H9 (cell line): ENCODE data around the gene CETN3. TPM values are rescaled to one million over a fixed set of nuclear protein-coding genes. Genes with fewer than 3 reads are reported as not detected.

Experiments used
- DNase-seq: peaks from one replicate; pipeline ENCODE4 v3.0.0-alpha.2; 2017
- H2AFZ ChIP-seq: one replicate; pipeline ENCODE4 v1.6.1; 2013; ENCODE audit warnings: mild to moderate bottlenecking, low read length, control low read depth, moderate library complexity
- H2AK5ac ChIP-seq: 2 replicates; pipeline ENCODE4 v1.6.1; 2013; ENCODE audit warnings: low read length, control low read depth, mixed read lengths; ENCODE audit not compliant: insufficient read length
- H2BK120ac ChIP-seq: one replicate; pipeline ENCODE4 v1.6.1; 2013; ENCODE audit warnings: low read depth, mild to moderate bottlenecking, low read length, control low read depth, inconsistent platforms; ENCODE audit not compliant: poor library complexity, severe bottlenecking
- H2BK12ac ChIP-seq: 2 replicates; pipeline ENCODE4 v1.6.1; 2013; ENCODE audit warnings: low read length, control low read depth, mixed read lengths, low read depth; ENCODE audit not compliant: insufficient read length
- H2BK15ac ChIP-seq: 2 replicates; pipeline ENCODE4 v1.6.1; 2013; ENCODE audit warnings: low read depth, low read length, control low read depth
- H2BK20ac ChIP-seq: one replicate; pipeline ENCODE4 v1.6.1; 2013; ENCODE audit warnings: low read depth, mild to moderate bottlenecking, low read length, control low read depth, inconsistent platforms; ENCODE audit not compliant: poor library complexity, severe bottlenecking
- H2BK5ac ChIP-seq: 2 replicates; pipeline ENCODE4 v1.6.1; 2013; ENCODE audit warnings: low read length, control low read depth, mixed read lengths; ENCODE audit not compliant: insufficient read length
- H3K14ac ChIP-seq: 2 replicates; pipeline ENCODE4 v1.6.1; 2013; ENCODE audit warnings: low read length, control low read depth; ENCODE audit not compliant: insufficient read depth
- H3K18ac ChIP-seq: 2 replicates; pipeline ENCODE4 v1.6.1; 2013; ENCODE audit warnings: low read depth, mild to moderate bottlenecking, mixed read lengths, low read length, control low read depth; ENCODE audit not compliant: insufficient read length
- H3K23ac ChIP-seq: 2 replicates; pipeline ENCODE4 v1.6.1; 2013; ENCODE audit warnings: low read length, control low read depth, mixed read lengths, low read depth; ENCODE audit not compliant: insufficient read length
- H3K23me2 ChIP-seq: 2 replicates; pipeline ENCODE4 v1.6.1; 2013; ENCODE audit warnings: low read depth, mild to moderate bottlenecking, mixed read lengths, low read length, control low read depth; ENCODE audit not compliant: insufficient read length, poor library complexity, severe bottlenecking
- H3K27ac ChIP-seq: 2 replicates; pipeline ENCODE4 v1.5.1; 2013; ENCODE audit warnings: low read length, control low read depth, mixed read lengths, low read depth; ENCODE audit not compliant: insufficient read length
- H3K27me3 ChIP-seq: 2 replicates; pipeline ENCODE4 v1.6.1; 2013; ENCODE audit warnings: low read length, control low read depth, inconsistent platforms; ENCODE audit not compliant: insufficient read depth
- H3K4ac ChIP-seq: 2 replicates; pipeline ENCODE4 v1.6.1; 2013; ENCODE audit warnings: low read depth, mild to moderate bottlenecking, control low read depth, inconsistent platforms, low read length, moderate library complexity
- H3K4me1 ChIP-seq: 2 replicates; pipeline ENCODE4 v1.6.1; 2013; ENCODE audit warnings: low read length, control low read depth, inconsistent platforms; ENCODE audit not compliant: insufficient read depth
- H3K4me2 ChIP-seq: 2 replicates; pipeline ENCODE4 v1.6.1; 2013; ENCODE audit warnings: low read length, control low read depth, mixed read lengths; ENCODE audit not compliant: insufficient read length, insufficient read depth
- H3K56ac ChIP-seq: 2 replicates; pipeline ENCODE4 v1.6.1; 2013; ENCODE audit warnings: low read depth, mild to moderate bottlenecking, mixed read lengths, low read length, control low read depth; ENCODE audit not compliant: insufficient read length
- H3K79me1 ChIP-seq: 2 replicates; pipeline ENCODE4 v1.6.1; 2013; ENCODE audit warnings: low read depth, mild to moderate bottlenecking, moderate library complexity, low read length, control low read depth, inconsistent platforms; ENCODE audit not compliant: insufficient read depth, poor library complexity, severe bottlenecking
- H3K79me2 ChIP-seq: 2 replicates; pipeline ENCODE4 v1.6.1; 2013; ENCODE audit warnings: low read length, control low read depth, inconsistent platforms; ENCODE audit not compliant: insufficient read depth
- H3K9ac ChIP-seq: 2 replicates; pipeline ENCODE4 v1.6.1; 2013; ENCODE audit warnings: low read length, control low read depth, mixed read lengths; ENCODE audit not compliant: insufficient read length; ENCODE audit errors: extremely low read depth
- H3K9me3 ChIP-seq: one replicate; pipeline ENCODE4 v1.6.1; 2013; ENCODE audit warnings: low read depth, low read length, inconsistent platforms; ENCODE audit not compliant: control insufficient read depth
- H3T11ph ChIP-seq: one replicate; pipeline ENCODE4 v1.6.1; 2013; ENCODE audit warnings: mild to moderate bottlenecking, low read length, control low read depth, inconsistent platforms
- H4K20me1 ChIP-seq: one replicate; pipeline ENCODE4 v1.6.1; 2013; ENCODE audit not compliant: control insufficient read depth, insufficient read length, insufficient read depth
- H4K5ac ChIP-seq: 2 replicates; pipeline ENCODE4 v1.6.1; 2013; ENCODE audit warnings: low read depth, mild to moderate bottlenecking, mixed read lengths, low read length, control low read depth; ENCODE audit not compliant: insufficient read length
- H4K8ac ChIP-seq: replicated peaks from 2 replicates; pipeline ENCODE4 v1.6.1; 2013; ENCODE audit warnings: low read length, control low read depth, mixed read lengths, low read depth; ENCODE audit not compliant: insufficient read length
- H4K91ac ChIP-seq: 2 replicates; pipeline ENCODE4 v1.6.1; 2013; ENCODE audit warnings: low read depth, mild to moderate bottlenecking, moderate library complexity, mixed read lengths, low read length, control low read depth; ENCODE audit not compliant: insufficient read length
- H3K27ac Mint-ChIP-seq, 3 experiments: 2 replicates in 2 of 3; 3 replicates in 1 of 3; pipeline ENCODE4 v1.8.0; 2020 to 2021; ENCODE audit warnings: mixed read lengths in 3 of 3, mild to moderate bottlenecking in 1 of 3, moderate library complexity in 1 of 3
- H3K27me3 Mint-ChIP-seq: 2 replicates; pipeline ENCODE4 v1.8.0; 2021; ENCODE audit warnings: low read depth, mild to moderate bottlenecking, moderate library complexity, mixed read lengths
- H3K36me3 Mint-ChIP-seq, 3 experiments: 2 replicates in 2 of 3; 3 replicates in 1 of 3; pipeline ENCODE4 v1.8.0; 2020 to 2021; ENCODE audit warnings: low read depth in 3 of 3, mixed read lengths in 3 of 3; ENCODE audit not compliant: insufficient read depth in 1 of 3
- H3K4me1 Mint-ChIP-seq, 2 experiments: 2 replicates each; pipeline ENCODE4 v1.8.0; 2020; ENCODE audit warnings: mixed read lengths in 2 of 2
- H3K4me3 Mint-ChIP-seq, 2 experiments: 2 replicates in 1 of 2; 3 replicates in 1 of 2; pipeline ENCODE4 v1.8.0; 2020 to 2021; ENCODE audit warnings: mild to moderate bottlenecking in 2 of 2, mixed read lengths in 2 of 2, moderate library complexity in 1 of 2
- H3K9me3 Mint-ChIP-seq, 2 experiments: 2 replicates in 1 of 2; 3 replicates in 1 of 2; pipeline ENCODE4 v1.8.0; 2020; ENCODE audit warnings: mild to moderate bottlenecking in 2 of 2, mixed read lengths in 2 of 2, moderate library complexity in 1 of 2
- WGBS: extraction: QIAGEN DNeasy Blood & Tissue Kit; methylation state at CpG from one replicate; pipeline ENCODE4 v1.1.7; 2013; ENCODE audit warnings: missing lambda C conversion rate, low lambda C conversion rate, mixed read lengths; ENCODE audit not compliant: insufficient read length; ENCODE audit errors: extremely low coverage; 5-methylcytosine and 5-hydroxymethylcytosine counted together
- total RNA-seq: library from RNA; stranded (reverse); gene quantifications from 2 replicates; pipeline ENCODE4 v1.2.1, GENCODE V29; 2021
- TF ChIP-seq, protein P1 (sequence below): fragments of 200-600 bp; sonication (generic); conservative IDR thresholded peaks from 3 replicates; pipeline ENCODE4 v1.8.0; 2021; ENCODE audit warnings: antibody characterized with exemption, mild to moderate bottlenecking

The CETN3 gene
- total RNA-seq, 1 experiment from 2014 or later, result 36.3 TPM

DNA sequence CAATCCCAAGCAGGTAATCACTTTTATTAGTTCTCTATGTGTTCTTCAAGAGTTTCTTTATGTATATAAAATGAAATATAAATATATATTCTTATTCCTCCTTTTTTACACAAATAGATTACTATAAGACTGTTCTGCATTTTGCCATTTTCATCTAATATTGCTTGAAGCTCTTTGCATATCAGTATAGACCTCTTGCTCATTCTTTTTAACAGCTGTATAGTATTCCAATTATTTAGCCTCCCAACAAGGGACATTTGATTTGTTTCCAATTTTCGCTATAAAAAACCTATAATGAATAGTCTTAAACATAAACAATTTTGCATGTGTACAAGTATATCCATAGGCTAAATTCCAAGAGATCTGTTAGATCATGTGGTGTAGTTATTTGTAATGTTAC is 25.2 kb downstream of the CETN3 start:
- H3K4me1 ChIP-seq, result no peaks in the 10 kb centered on the region
- H3K4ac ChIP-seq, result no peak overlapping the region
- no peaks in the 10 kb centered on the region for H3K27me3 ChIP-seq
- no peak overlapping the region for H3K23ac ChIP-seq
- no peak overlapping the region for H3T11ph ChIP-seq
- H3K27ac Mint-ChIP-seq, result no peak overlapping the region
- DNase-seq, result no peak
- TF ChIP-seq, protein P1, sequence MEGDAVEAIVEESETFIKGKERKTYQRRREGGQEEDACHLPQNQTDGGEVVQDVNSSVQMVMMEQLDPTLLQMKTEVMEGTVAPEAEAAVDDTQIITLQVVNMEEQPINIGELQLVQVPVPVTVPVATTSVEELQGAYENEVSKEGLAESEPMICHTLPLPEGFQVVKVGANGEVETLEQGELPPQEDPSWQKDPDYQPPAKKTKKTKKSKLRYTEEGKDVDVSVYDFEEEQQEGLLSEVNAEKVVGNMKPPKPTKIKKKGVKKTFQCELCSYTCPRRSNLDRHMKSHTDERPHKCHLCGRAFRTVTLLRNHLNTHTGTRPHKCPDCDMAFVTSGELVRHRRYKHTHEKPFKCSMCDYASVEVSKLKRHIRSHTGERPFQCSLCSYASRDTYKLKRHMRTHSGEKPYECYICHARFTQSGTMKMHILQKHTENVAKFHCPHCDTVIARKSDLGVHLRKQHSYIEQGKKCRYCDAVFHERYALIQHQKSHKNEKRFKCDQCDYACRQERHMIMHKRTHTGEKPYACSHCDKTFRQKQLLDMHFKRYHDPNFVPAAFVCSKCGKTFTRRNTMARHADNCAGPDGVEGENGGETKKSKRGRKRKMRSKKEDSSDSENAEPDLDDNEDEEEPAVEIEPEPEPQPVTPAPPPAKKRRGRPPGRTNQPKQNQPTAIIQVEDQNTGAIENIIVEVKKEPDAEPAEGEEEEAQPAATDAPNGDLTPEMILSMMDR, result no peak
- no peak overlapping the region for H4K8ac ChIP-seq
- WGBS, result no CpG with 5 or more reads among the region's 1 CpG
- peaks cover 0 to 2% of the 10 kb centered on the region in 2 experiments; a peak in 2 of 5 replicates for H3K9me3 Mint-ChIP-seq
- H3K4me1 Mint-ChIP-seq, result peaks cover 0 to 5% of the 10 kb centered on the region in 2 experiments; a peak in 1 of 4 replicates
- no peaks in the 10 kb centered on the region for H3K9me3 ChIP-seq
- H3K56ac ChIP-seq, result no peak overlapping the region
- H3K27me3 Mint-ChIP-seq, result no peaks in the 10 kb centered on the region
- no peak overlapping the region for H3K14ac ChIP-seq
- H2BK15ac ChIP-seq, result no peak overlapping the region
- no peak overlapping the region for H2BK12ac ChIP-seq
- H4K20me1 ChIP-seq, result no peaks in the 10 kb centered on the region
- H4K5ac ChIP-seq, result no peak overlapping the region
- no peaks in the 10 kb centered on the region for H3K23me2 ChIP-seq
- H3K79me2 ChIP-seq, result no peaks in the 10 kb centered on the region
- H2AFZ ChIP-seq, result no peak overlapping the region
- H4K91ac ChIP-seq, result no peak overlapping the region
- H3K9ac ChIP-seq, result no peak overlapping the region
- H2AK5ac ChIP-seq, result no peak overlapping the region
- H3K36me3 Mint-ChIP-seq, result peaks cover 0 to 5% (median 0%) of the 10 kb centered on the region in 3 experiments; a peak in 2 of 7 replicates
- no peak overlapping the region for H3K4me2 ChIP-seq
- H2BK120ac ChIP-seq, result no peak overlapping the region
- H2BK5ac ChIP-seq, result no peak overlapping the region
- H3K4me3 Mint-ChIP-seq, result no peak overlapping the region
- no peak overlapping the region for H2BK20ac ChIP-seq
- H3K27ac ChIP-seq, result no peak overlapping the region
- H3K18ac ChIP-seq, result no peak overlapping the region
- H3K79me1 ChIP-seq, result no peaks in the 10 kb centered on the region
